Esophagus squamous epithelium (tissue), 4 donors: Measurements from ENCODE around the gene CCDC122.

Experiments used
- POLR2A ChIP-seq, 4 donors: fragments of 450-650 bp; IDR thresholded peaks; one replicate each; pipeline ENCODE4 v1.6.1; 2017; ENCODE audit warnings: antibody characterized with exemption in 4 of 4, mild to moderate bottlenecking in 4 of 4, moderate library complexity in 3 of 4
- TF ChIP-seq, protein P1 (sequence below), 6 experiments: fragments of 450-650 bp in 4 of 6; fragments of 200-600 bp in 2 of 6; sonication (generic) in 2 of 6; IDR thresholded peaks; one replicate each; pipeline ENCODE4 v1.5.1; 2016 to 2019; ENCODE audit warnings: antibody characterized with exemption in 6 of 6, mild to moderate bottlenecking in 4 of 6, moderate library complexity in 4 of 6

DNA sequence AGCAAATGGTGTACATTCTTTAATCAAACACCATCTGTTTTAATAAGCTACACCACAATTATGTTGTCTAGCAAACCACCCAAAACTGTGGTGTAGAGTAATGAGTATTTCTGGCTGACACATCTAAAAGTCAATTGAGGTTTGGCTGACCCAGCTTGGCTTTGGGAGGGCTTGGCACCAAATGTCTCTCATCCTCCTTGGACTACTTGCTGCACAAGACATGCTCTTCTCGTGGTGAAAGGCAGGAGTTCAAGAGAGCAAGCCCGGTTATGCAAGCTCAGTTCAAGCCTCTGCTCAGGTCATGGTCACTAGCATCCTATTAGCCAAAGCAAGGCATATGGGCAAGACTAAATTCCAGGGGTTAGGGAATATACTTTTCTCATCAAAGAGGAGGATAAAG is 37.3 kb upstream of the CCDC122 start:
- no peak for TF ChIP-seq POLR2A (IDR thresholded peaks at IDR 0.05)
- TF ChIP-seq, protein P1, sequence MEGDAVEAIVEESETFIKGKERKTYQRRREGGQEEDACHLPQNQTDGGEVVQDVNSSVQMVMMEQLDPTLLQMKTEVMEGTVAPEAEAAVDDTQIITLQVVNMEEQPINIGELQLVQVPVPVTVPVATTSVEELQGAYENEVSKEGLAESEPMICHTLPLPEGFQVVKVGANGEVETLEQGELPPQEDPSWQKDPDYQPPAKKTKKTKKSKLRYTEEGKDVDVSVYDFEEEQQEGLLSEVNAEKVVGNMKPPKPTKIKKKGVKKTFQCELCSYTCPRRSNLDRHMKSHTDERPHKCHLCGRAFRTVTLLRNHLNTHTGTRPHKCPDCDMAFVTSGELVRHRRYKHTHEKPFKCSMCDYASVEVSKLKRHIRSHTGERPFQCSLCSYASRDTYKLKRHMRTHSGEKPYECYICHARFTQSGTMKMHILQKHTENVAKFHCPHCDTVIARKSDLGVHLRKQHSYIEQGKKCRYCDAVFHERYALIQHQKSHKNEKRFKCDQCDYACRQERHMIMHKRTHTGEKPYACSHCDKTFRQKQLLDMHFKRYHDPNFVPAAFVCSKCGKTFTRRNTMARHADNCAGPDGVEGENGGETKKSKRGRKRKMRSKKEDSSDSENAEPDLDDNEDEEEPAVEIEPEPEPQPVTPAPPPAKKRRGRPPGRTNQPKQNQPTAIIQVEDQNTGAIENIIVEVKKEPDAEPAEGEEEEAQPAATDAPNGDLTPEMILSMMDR (IDR thresholded peaks at IDR 0.05) = no peak
